Stimulated activated CD8-positive, alpha-beta memory T cell treated with anti-CD3 and anti-CD28 coated beads, Interleukin-12 subunit alpha, Interleukin-12 subunit beta, amount 100 ng/mL, for 4 hours (primary cell): ENCODE results near the gene CELSR1.
A peak's percentile ranks its signal among the peaks of the same experiment; 100 is the strongest.

ENCODE experiments used
- DNase-seq: peaks from one replicate; pipeline ENCODE4 v3.0.0-alpha.2; 2020; ENCODE audit warnings: low read depth

The CELSR1 gene

GRCh38 chr22:46575911-46576555 lies 38.6 kb upstream of the CELSR1 start:
- DNase-seq = no peak

DNA sequence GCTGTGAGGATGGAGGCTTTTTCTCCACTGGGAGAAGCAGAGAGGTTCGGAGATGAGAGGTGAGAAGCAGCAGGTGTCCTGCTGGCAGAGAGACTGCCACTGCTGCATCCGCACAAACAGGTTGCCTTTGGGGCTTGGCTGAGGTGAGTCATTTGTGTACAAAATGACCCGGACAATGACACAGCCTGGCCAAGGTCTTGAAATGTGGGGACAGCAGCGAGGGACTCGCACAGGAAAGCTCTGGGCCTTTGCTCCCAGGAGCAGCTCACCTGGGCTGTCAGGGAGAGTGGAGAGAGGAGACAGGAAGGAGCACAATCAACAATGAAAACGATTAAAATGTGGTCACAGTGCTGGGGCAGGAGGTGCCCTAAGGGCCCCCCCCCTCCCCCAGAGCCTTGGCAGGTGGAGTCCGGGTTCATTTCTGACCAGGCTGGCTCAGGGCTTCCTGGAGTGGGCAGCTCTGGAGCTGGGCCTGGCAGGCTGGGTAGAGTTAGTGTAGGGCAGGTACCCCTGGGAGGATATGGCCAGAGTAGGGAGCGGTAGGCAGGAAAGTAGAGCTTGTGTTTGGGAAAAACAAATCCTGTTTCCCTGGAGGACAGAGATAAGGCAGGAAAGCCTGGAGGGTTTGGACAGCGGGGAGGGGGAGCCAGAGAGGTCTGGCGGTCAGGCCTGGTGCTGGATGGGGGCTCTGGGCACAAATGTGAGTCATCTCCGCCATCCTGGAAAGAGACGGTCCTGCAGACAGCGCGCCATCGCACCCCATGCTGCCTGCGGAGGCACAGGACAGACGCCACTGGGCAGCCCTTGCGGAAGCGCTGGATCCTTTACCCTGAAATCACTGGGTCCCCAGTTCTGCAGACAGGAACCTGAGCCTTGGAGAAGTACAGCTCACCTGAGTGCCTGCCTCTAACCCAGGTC lies 37.8 kb upstream of the CELSR1 start:
- DNase-seq = no peak

DNA sequence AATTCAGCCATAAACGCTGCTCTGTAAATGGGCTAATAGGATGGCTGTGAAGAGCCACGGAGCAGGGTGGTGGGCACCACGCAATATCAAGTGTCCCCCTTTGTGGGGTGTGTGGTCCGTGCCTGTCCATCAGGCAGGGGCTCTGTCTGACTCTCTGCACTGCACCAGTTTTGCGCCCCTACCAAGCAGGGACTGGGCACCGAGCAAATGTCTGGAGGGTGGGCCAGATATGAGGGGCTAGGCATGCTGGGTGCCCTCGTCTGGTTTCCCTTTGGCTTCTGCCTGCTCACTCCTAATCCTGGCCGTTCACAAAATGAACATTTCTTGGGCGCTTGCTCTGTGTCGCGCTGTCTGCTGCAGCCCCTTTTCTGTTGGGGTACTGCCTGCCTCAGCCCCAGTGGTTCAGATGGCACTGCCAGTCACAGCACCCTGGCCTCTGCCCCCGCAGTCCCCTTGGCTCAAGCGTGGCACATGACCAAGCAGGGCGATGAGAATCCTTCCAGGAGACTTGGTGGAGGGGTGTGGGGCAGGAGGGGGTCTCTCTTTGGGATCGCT lies 37.1 kb upstream of the CELSR1 start:
- DNase-seq = no peak

GRCh38 chr22:46573781-46574437 lies 36.5 kb upstream of the CELSR1 start:
- DNase-seq = no peak

- no peak for DNase-seq
These were observed 35.7 kb upstream of the CELSR1 start for GRCh38 chr22:46572911-46573780.

DNA sequence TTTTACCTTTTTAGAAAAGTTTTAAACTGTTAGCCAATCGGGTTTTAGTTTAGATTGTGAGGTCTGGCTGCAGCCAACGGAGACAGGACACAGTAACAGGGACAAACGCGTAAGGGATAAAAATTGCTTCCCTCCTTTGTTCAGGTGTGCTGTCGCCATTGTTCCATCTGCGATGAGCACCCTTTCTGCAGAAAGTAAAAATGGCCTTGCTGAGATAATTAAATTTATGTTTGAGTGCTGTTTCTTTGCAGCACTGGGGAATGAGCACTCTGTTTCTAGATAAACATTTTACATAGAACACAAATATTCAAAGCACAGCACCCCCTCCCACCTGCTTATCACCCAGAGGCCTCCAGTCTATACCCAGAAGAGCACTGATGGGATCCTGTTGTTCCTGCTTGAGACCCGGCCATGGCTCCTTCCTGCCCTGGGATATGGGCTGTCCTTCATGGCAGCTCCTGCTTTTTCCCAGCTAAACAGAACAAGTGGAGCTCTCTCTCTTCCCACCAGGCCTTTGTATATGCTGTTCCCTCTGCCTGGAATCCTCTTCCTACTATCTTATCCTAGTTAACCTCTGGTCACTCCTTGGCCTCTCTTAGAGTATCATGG lies 34.3 kb upstream of the CELSR1 start:
- DNase-seq = no peak

DNA sequence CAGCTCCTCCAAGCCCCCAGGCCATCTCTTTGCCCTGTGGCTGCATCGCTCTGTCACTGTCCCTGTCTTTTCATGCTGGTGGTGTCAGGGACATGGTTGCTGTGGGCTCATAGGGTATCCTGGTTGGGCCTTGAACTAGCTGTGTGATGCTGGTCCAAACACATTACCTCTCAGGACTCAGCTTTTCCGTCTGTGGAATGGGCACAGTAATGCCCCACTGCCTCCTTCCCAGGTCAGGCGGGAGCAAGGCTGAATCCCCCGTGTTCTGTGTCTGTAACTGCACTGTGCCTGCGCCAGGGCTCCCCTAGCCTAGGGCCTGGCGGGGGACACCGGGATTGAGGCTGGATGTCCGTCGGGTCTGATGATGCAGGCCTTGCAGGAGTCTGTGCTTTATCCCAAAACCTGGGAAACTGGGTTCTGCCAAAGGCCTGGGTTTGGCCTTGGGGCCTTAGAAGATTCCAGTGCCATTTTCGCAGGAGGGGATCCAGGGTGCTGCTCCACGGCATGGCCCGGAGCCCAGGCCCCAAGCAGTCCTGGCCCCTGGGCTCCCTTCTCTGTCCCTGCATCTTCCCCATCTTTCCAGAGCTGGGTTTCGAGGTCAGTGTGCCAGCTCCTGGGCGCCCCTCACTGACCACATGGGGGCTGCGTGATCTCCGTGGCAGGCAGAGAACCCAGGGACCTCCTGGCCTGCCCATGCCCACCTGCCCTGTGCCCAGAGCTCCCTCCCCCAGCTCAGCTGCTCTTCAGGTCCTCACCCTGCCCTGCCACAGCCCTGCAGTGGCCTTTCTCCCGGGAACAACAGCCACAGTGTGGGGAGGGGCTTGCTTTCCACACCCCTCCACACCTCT lies 32.7 kb upstream of the CELSR1 start:
- DNase-seq = no peak

DNA sequence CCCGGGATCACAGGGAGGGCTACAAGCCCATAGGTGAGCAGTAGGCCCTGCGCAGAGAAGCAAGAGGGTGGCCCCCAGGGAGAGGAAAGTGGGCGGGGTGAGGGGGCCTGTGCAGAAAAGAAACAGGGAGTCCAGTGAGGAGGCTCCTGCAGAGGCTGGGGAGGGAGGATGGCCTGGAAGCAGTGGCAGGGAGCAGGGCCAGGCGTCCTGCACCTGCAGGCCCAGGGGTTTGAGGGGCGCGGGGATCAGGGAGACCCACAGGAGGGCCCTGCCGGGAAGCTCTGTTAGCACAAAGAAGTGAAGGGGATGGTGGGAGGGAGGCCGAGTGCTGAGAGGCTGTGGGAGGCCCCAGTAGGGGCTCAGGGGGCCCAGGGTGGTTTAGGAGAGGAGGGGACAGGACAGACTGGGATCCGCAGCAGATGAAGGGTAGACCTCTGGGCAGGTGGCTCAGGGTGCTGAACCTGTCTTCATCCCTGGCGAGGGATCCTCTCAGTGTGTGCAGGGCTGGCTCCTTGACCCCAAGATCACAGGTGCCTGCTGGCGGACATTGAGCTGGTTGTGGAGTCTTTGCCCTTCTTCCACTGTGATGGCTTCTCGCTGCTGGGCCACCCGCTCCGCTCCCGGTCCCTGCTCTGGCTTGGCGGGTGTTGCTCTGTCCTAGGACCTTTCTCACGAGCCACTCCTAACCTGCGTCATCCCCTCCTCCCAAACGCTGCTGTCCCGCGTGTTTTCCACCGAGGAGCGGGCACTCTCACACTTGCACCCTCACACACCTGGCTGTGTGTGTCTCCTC lies 31.8 kb upstream of the CELSR1 start:
- no peak for DNase-seq

DNA sequence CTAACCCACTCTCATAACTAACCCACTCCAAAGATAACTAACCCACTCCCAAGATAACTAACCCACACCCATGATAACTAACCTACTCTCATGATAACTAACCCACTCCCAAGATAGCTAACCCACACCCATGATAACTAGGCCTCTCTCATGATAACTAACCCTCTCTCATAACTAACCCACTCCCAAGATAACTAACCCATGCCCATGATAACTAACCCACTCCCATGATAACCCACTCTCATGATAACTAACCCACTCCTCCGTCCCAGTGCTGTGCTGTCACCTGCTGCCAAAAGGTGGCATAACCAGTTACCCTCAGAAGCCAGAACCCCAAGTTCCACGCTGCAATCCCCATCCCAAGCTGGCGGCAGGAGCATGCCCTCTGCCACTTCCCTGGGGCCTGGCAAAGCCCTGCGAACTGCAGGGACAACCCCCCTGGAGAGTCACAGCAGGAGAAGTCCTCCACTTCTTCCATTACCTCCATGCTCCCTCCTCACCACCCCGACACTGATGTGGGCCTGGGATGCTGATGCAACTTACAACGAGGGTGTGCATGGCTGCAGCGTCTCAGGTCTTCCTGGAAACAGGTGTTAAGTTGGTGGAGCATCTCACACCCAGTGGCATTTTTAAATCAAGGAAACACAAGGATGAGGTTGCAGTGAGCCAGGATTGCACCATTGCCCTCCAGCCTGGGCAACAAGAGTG lies 30.8 kb upstream of the CELSR1 start:
- no peak for DNase-seq

- no peak for DNase-seq
These were observed 30.1 kb upstream of the CELSR1 start for GRCh38 chr22:46567471-46567870.

GRCh38 chr22:46564084-46564714 lies 26.8 kb upstream of the CELSR1 start:
- no peak for DNase-seq

DNA sequence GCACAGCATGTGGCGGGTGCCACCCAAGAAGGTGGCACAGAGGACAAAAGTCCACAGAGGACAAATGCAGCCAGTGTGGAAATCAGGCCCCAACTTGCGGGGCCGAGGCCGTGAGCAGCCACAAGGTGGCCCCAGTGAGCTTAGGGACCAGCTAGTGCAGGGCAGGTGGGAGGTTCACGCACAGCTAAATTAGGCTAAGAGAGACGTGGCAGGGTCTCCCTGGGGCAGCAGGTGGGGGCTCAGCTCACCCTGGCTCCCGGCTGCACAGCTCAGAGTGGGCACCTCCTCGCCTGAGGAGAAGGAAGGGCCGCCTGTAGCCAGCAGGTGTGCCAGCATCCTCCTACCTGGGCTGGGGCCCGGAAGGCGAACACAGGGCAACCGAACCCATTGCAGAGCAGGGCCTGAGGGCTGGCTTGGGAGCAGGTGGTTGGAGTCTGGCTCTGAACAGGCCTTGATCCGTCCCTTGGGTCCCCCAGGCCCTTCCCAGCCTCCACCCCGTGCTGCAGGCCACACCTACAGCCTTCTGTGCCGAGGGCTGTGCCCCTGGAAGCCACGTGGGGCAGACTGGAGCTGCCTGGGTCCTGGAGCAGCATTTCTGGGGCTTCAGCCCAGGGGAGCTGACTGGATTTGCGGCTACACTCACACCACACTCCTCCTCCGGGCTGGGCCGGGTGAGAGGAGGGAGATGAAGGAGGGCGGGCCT lies 26.1 kb upstream of the CELSR1 start:
- peak; percentile 58 for DNase-seq

DNA sequence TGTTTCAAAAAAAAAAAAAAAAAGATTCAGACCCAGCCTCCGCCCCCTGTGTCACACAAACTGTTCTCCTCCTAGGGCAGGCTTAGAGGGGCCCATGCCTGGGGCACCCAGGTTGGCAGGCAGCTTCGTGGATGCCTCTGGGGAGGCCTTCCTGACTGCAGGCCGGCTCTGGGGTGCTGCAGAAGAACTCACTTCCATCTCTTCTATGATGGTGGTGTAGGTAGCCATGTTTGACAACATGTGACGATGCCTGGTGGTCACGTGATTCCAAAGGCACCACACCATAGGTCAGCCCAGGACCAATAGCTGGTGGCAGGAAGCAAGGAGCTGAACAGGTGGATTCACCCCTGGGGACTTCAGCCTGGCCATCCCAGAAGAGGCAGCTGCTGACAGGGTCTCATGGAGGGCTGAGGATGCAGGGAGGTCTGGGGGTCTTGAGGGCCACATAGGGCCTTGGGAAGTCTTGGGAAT lies 24.1 kb upstream of the CELSR1 start:
- no peak for DNase-seq

DNA sequence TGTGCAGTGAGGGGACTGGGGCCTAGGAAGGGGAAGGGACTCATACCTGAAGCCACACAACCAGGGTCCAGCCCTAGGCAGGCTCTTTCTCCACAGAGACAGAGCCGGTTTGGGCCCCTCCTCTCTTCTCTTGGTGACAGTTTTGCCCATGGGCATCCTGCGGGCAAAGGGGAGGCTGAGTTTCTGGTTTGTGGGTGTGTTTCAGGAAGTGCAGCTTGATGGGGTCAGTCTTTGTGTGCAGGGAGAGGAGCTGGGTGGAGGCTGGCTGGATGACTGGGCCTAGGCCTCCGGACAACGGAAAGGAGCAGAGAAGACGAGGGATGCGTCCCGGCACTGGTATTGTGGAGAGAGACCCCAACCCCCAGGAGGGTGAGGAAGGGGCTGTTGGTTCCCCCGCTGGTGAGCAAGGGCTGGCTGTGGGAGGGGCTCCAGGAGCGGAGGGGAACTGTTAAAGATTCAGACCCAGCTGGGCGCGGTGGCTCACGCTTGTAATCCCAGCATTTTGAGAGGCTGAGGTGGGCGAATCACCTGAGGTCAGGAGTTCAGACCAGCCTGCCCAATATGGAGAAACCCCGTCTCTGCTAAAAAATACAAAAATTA lies 23.4 kb upstream of the CELSR1 start:
- no peak for DNase-seq

- DNase-seq = no peak
These were observed 20.5 kb upstream of the CELSR1 start for GRCh38 chr22:46557736-46558480.

DNA sequence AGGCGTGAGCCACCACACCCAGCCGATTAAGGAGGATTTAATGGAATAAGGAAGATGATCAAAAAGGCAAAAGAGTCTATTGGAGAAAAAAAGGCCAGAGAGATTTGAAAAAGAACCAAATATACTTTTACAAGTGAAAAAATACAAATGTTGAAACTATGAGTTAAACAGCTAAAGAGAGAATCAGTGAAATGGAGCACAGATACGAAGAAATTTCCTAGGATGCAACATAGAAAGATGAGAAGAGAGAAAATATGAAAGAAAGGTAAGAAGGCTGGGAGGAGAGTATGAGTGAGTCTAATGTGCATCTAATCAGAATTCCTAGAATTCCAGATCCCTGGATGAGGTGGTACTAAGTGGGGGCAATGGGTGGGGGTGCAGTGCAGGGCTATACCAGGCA lies 19.4 kb upstream of the CELSR1 start:
- DNase-seq = no peak
